ENCODE data around the gene EFNA5. TPM values are rescaled to one million over a fixed set of nuclear protein-coding genes. Genes with fewer than 3 reads are reported as not detected.

Gene EFNA5
- total RNA-seq, 2 donors from 2014 or later = 5.6 to 7.2 TPM

DNA sequence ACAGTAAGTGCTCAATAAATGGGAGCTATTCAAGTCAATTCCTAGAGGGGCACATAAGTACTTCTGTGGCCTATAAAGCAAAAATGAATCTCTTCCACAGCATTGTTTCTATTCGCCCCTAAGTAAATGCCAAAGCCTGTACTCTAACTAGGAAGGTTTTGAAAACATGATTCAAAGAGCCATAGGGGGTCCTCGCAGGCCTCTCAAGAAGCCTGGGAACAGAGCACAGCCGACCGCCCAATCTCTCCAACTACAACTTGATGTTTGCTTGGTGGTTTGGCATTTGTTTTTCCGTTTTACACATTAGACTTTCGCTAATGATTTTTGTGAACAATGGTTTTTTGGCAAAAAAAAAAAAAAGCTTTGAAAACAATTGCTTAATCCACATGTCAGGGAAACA lies 19.4 kb downstream of the EFNA5 start:
- no peak for DNase-seq (ENCODE audit: low spot score)
- no peaks in the 10 kb centered on the region for H3K36me3 ChIP-seq
- no peak overlapping the region for H3K27ac ChIP-seq
- WGBS = 96% methylated on average over 6 of the region's 6 CpGs
- H3K4me1 ChIP-seq (replicated peaks) = no peaks in the 10 kb centered on the region
- no peak overlapping the region for H3K4me3 ChIP-seq
- H3K27me3 ChIP-seq (replicated peaks; ENCODE audit: insufficient read depth) = no peaks in the 10 kb centered on the region
- intact Hi-C loops (cut with DNase I) = no loop called here
- TF ChIP-seq POLR2AphosphoS5 (IDR thresholded peaks at IDR 0.05) (no peak), POLR2A (IDR thresholded peaks at IDR 0.05) (no peak)
- TF ChIP-seq, protein P1, sequence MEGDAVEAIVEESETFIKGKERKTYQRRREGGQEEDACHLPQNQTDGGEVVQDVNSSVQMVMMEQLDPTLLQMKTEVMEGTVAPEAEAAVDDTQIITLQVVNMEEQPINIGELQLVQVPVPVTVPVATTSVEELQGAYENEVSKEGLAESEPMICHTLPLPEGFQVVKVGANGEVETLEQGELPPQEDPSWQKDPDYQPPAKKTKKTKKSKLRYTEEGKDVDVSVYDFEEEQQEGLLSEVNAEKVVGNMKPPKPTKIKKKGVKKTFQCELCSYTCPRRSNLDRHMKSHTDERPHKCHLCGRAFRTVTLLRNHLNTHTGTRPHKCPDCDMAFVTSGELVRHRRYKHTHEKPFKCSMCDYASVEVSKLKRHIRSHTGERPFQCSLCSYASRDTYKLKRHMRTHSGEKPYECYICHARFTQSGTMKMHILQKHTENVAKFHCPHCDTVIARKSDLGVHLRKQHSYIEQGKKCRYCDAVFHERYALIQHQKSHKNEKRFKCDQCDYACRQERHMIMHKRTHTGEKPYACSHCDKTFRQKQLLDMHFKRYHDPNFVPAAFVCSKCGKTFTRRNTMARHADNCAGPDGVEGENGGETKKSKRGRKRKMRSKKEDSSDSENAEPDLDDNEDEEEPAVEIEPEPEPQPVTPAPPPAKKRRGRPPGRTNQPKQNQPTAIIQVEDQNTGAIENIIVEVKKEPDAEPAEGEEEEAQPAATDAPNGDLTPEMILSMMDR (IDR thresholded peaks at IDR 0.05) = no peak
- no peaks in the 10 kb centered on the region for H3K9me3 ChIP-seq

DNA sequence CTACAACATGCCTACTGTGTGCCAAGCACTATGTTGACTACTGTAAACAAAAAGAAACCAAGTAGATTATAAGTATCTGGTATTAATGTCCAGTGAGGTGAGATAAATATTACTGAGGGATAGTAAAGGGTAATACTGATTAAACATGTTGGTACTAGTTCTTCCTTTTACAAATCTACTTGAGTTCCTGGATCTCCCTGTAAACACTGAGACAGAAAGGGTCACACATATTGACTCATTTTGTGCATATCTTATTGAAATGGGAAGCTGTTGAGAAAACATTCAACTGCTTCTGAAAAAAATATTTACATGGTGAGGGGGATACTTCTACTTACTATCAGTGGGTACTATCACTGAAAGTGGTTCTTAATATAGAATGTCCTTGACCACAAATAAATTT lies 24.3 kb downstream of the EFNA5 start:
- DNase-seq (ENCODE audit: low spot score) = no peak
- no peaks in the 10 kb centered on the region for H3K9me3 ChIP-seq
- TF ChIP-seq, protein P1 (IDR thresholded peaks at IDR 0.05) = no peak
- TF ChIP-seq POLR2AphosphoS5 (IDR thresholded peaks at IDR 0.05) (no peak), POLR2A (IDR thresholded peaks at IDR 0.05) (no peak)
- intact Hi-C loops (cut with DNase I) = no loop called here
- H3K27me3 ChIP-seq (replicated peaks; ENCODE audit: insufficient read depth) = no peaks in the 10 kb centered on the region
- H3K36me3 ChIP-seq = no peaks in the 10 kb centered on the region
- H3K4me3 ChIP-seq = no peak overlapping the region
- no peak overlapping the region for H3K27ac ChIP-seq
- no peaks in the 10 kb centered on the region for H3K4me1 ChIP-seq (replicated peaks)

DNA sequence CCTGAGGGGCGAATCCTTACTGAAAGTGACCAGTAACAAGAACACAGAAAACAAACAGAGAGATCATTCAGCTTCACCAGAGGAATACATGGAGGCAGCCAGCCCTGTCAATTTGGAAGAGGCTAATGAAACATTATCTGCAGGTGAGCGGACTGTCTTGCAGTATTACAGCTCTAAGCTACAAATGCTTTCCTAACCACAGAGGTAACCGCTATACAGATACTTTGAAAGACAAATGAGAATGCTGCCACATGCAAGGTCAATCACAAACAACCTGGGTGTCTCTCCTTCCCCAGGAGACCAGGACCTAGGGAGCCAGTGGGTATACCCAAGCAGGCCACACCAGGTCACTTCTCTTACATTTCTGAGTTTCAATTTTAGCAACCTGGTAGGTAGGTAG lies 30.2 kb downstream of the EFNA5 start:
- Histone ChIP-seq H3K27ac (no peak overlapping the region), H3K27me3 (replicated peaks; ENCODE audit: insufficient read depth) (no peaks in the 10 kb centered on the region), H3K9me3 (no peaks in the 10 kb centered on the region), H3K4me1 (replicated peaks) (no peaks in the 10 kb centered on the region), H3K4me3 (no peak overlapping the region), H3K36me3 (no peaks in the 10 kb centered on the region)
- no peak for DNase-seq (ENCODE audit: low spot score)
- intact Hi-C loops (cut with DNase I) = no loop called here
- 69% methylated on average over 3 of the region's 3 CpGs for WGBS
- TF ChIP-seq, protein P1 (IDR thresholded peaks at IDR 0.05) = no peak
- no peak for TF ChIP-seq POLR2AphosphoS5 (IDR thresholded peaks at IDR 0.05)
- TF ChIP-seq POLR2A (IDR thresholded peaks at IDR 0.05) = no peak

DNA sequence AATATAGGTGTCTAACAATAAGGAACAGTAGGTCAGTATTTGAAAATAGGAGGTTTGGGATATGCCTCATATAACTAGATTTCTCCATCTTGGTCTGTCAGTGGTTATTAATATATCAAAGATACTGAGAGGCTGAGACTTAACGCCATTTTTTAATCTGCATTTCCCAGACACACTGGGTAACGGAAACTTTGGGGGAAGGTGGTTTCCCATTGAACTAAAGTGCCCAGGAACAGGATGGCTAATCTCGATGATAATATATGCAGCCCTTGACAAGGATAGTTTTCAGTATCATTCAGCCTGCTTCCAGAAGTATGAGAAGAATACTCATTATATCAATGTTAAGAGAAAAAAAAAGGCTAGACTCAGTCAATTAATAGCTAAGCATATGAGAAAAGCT lies 30.7 kb downstream of the EFNA5 start:
- no peaks in the 10 kb centered on the region for H3K4me1 ChIP-seq (replicated peaks)
- WGBS = 85% methylated on average over 3 of the region's 3 CpGs
- no peaks in the 10 kb centered on the region for H3K27me3 ChIP-seq (replicated peaks; ENCODE audit: insufficient read depth)
- TF ChIP-seq POLR2AphosphoS5 (IDR thresholded peaks at IDR 0.05) (no peak), POLR2A (IDR thresholded peaks at IDR 0.05) (no peak)
- TF ChIP-seq, protein P1 (IDR thresholded peaks at IDR 0.05) = no peak
- intact Hi-C loops (cut with DNase I) = no loop called here
- no peak overlapping the region for H3K4me3 ChIP-seq
- no peak for DNase-seq (ENCODE audit: low spot score)
- H3K9me3 ChIP-seq = no peaks in the 10 kb centered on the region
- H3K27ac ChIP-seq = no peak overlapping the region
- H3K36me3 ChIP-seq = no peaks in the 10 kb centered on the region

DNA sequence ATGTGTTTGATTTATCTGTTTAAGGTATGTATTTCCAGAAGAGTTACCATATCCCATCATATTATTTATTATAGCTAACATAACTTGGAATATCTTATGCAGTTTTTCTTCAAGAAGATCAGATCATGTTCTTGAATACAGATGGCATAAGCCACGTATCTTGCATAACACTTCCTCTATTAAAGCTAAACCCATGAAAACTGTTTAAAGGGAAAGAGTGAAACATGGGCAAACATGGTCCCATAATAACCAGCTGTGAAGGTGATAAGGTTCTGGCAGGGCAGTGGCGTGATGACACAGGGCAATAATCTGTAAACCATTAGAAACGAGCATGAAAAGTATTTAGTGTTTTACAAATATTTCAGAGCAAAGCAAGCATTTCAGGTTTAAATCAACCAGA lies 34.2 kb downstream of the EFNA5 start:
- Histone ChIP-seq H3K36me3 (no peaks in the 10 kb centered on the region), H3K4me1 (replicated peaks) (no peaks in the 10 kb centered on the region), H3K27me3 (replicated peaks; ENCODE audit: insufficient read depth) (no peaks in the 10 kb centered on the region), H3K4me3 (no peak overlapping the region), H3K9me3 (no peaks in the 10 kb centered on the region), H3K27ac (no peak overlapping the region)
- TF ChIP-seq, protein P1 (IDR thresholded peaks at IDR 0.05) = no peak
- no peak for TF ChIP-seq POLR2AphosphoS5 (IDR thresholded peaks at IDR 0.05)
- TF ChIP-seq POLR2A (IDR thresholded peaks at IDR 0.05) = no peak
- WGBS = 40% methylated on average over 3 of the region's 3 CpGs
- DNase-seq (ENCODE audit: low spot score) = no peak
- intact Hi-C loops (cut with DNase I) = no loop called here

All from prostate gland (tissue), 2 donors.